Measurements from ENCODE around the gene KLLN. TPM values are rescaled to one million over a fixed set of nuclear protein-coding genes. Genes with fewer than 3 reads are reported as not detected.
"Not testable (repeated sequence)": the region's sequence is repeated elsewhere in the genome, so short reads cannot be mapped to it uniquely, and the experiment has no call there.

Gene KLLN
- total RNA-seq, 1 experiment from 2014 or later, result 1.3 TPM

DNA sequence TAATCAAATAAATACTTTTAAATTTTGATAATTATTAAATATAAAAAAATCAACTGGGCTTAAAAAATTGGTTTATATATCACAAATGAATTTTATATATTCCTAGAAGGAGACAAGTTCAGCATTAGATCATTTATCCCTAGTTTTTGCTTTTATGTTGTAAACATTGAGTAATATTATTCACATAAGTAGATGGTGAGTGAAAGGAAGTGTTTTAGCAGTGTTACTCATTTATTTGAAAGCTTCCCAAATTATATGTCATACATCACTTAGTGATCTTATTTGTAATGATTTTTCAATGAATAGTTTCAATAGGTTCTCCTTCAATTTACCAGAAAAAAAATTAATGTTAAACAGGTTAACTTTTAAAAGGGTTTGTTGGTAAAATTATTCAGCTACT, 15.8 kb downstream of the KLLN start:
- Histone ChIP-seq H3K27ac (ENCODE audit: low read length) (no peak overlapping the region), H3K36me3 (ENCODE audit: control insufficient read depth, insufficient read depth, low read length) (no peaks in the 10 kb centered on the region), H3K4me3 (ENCODE audit: low read depth in 2 of 2, low read length in 2 of 2) (no peak overlapping the region), H3K27me3 (ENCODE audit: control insufficient read depth, insufficient read depth, low read length) (no peaks in the 10 kb centered on the region), H3K4me1 (ENCODE audit: control insufficient read depth, insufficient read depth, low read length) (peaks cover 26% of the 10 kb centered on the region), H3K9me3 (ENCODE audit: control insufficient read depth, insufficient read depth, low read depth, low read length) (no peaks in the 10 kb centered on the region)
- ATAC-seq, result no peak
- no peak for TF ChIP-seq SIN3A (IDR thresholded peaks at IDR 0.05; ENCODE audit: borderline replicate concordance, insufficient read depth, low read depth, low read length)
- TF ChIP-seq, protein P1, sequence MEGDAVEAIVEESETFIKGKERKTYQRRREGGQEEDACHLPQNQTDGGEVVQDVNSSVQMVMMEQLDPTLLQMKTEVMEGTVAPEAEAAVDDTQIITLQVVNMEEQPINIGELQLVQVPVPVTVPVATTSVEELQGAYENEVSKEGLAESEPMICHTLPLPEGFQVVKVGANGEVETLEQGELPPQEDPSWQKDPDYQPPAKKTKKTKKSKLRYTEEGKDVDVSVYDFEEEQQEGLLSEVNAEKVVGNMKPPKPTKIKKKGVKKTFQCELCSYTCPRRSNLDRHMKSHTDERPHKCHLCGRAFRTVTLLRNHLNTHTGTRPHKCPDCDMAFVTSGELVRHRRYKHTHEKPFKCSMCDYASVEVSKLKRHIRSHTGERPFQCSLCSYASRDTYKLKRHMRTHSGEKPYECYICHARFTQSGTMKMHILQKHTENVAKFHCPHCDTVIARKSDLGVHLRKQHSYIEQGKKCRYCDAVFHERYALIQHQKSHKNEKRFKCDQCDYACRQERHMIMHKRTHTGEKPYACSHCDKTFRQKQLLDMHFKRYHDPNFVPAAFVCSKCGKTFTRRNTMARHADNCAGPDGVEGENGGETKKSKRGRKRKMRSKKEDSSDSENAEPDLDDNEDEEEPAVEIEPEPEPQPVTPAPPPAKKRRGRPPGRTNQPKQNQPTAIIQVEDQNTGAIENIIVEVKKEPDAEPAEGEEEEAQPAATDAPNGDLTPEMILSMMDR (IDR thresholded peaks at IDR 0.05), result no peak
- no peak for TF ChIP-seq TCF7L2 (IDR thresholded peaks at IDR 0.05; ENCODE audit: low read depth, low read length)
- TF ChIP-seq, protein P2, sequence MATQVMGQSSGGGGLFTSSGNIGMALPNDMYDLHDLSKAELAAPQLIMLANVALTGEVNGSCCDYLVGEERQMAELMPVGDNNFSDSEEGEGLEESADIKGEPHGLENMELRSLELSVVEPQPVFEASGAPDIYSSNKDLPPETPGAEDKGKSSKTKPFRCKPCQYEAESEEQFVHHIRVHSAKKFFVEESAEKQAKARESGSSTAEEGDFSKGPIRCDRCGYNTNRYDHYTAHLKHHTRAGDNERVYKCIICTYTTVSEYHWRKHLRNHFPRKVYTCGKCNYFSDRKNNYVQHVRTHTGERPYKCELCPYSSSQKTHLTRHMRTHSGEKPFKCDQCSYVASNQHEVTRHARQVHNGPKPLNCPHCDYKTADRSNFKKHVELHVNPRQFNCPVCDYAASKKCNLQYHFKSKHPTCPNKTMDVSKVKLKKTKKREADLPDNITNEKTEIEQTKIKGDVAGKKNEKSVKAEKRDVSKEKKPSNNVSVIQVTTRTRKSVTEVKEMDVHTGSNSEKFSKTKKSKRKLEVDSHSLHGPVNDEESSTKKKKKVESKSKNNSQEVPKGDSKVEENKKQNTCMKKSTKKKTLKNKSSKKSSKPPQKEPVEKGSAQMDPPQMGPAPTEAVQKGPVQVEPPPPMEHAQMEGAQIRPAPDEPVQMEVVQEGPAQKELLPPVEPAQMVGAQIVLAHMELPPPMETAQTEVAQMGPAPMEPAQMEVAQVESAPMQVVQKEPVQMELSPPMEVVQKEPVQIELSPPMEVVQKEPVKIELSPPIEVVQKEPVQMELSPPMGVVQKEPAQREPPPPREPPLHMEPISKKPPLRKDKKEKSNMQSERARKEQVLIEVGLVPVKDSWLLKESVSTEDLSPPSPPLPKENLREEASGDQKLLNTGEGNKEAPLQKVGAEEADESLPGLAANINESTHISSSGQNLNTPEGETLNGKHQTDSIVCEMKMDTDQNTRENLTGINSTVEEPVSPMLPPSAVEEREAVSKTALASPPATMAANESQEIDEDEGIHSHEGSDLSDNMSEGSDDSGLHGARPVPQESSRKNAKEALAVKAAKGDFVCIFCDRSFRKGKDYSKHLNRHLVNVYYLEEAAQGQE (IDR thresholded peaks at IDR 0.05; ENCODE audit: insufficient read depth in 1 of 2, low read depth in 2 of 2, low read length in 1 of 2), result no peak
- no peak for TF ChIP-seq POLR2AphosphoS5 (IDR thresholded peaks at IDR 0.05; ENCODE audit: low read depth, low read length)
- ChIA-PET POLR2A (no interaction called here), CTCF (no interaction called here)
- no peak for DNase-seq (ENCODE audit: low read depth, low spot score)
- in situ Hi-C loops (cut with HindIII; ENCODE audit: low pct_unique_long_range_greater_than_20kb, low sequenced_read_pairs) (no loop called here), intact Hi-C loops (cut with micrococcal nuclease; ENCODE audit: unreplicated experiment) (no loop called here)
- no TSS peak for BruUV-seq (replicated peaks)

DNA sequence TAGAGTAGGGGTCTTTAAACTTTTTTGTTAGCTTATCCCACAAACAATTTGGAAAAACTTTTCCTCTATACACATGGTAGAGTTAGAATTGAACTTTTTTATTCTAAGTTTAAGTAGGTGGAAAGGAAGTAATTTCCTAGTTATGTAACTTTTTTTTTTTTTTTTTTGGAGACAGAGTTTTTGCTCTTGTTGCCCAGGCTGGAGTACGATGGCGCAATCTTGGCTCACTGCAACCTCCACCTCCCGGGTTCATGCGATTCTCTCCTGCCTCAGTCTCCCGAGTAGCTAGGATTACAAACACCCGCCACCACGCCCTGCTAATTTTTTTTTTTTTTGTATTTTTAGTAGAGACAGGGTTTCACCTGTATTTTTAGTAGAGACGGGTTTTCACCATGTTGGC, 16.6 kb downstream of the KLLN start:
- H3K27ac ChIP-seq (ENCODE audit: low read length); in situ Hi-C loops (cut with HindIII; ENCODE audit: low pct_unique_long_range_greater_than_20kb, low sequenced_read_pairs); H3K4me3 ChIP-seq (ENCODE audit: low read depth in 2 of 2, low read length in 2 of 2); H3K27me3 ChIP-seq (ENCODE audit: control insufficient read depth, insufficient read depth, low read length); DNase-seq (ENCODE audit: low read depth, low spot score); intact Hi-C loops (cut with micrococcal nuclease; ENCODE audit: unreplicated experiment); CTCF ChIA-PET; H3K9me3 ChIP-seq (ENCODE audit: control insufficient read depth, insufficient read depth, low read depth, low read length); ATAC-seq; BruUV-seq (replicated peaks); H3K36me3 ChIP-seq (ENCODE audit: control insufficient read depth, insufficient read depth, low read length): not testable (repeated sequence)
- H3K4me1 ChIP-seq (ENCODE audit: control insufficient read depth, insufficient read depth, low read length), result peaks cover 31% of the 10 kb centered on the region
- POLR2A ChIA-PET, result interaction anchor here (0.6 kb wide), 1 partner anchor 1635 kb away, joined by 3 read pairs; no protein-coding TSS in a partner anchor

DNA sequence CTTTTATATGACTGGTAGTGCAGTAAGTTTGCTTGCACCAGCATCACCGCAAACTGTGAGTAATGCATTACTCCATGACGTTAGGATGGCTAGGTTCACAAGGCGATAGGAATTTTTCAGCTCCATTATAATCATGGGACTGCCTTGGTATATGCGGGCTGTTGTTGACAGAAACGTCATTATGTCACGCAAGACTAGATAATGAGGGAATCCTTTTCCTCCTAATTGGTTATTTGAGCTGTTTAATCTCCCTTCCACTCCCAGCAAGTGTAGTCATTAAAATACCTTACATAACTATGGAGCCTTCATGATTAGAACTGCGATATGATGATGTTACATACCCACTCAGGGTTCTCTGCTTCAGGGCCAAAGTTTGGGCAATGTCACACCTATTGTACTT, 17.3 kb downstream of the KLLN start:
- ChIA-PET POLR2A (interaction anchor here (0.5 to 0.6 kb wide), 3 partner anchors 989 to 1634 kb away, joined by 3 to 9 read pairs (median 4); no protein-coding TSS in a partner anchor), CTCF (no interaction called here)
- Histone ChIP-seq H3K27ac (ENCODE audit: low read length) (peak overlapping the region; percentile 72), H3K4me3 (ENCODE audit: low read depth in 2 of 2, low read length in 2 of 2) (0 out of 4 replicates have a peak overlapping the region, but pooled peaks of 1 of the 2 experiments have one; percentile 1), H3K9me3 (ENCODE audit: control insufficient read depth, insufficient read depth, low read depth, low read length) (no peaks in the 10 kb centered on the region), H3K27me3 (ENCODE audit: control insufficient read depth, insufficient read depth, low read length) (no peaks in the 10 kb centered on the region), H3K4me1 (ENCODE audit: control insufficient read depth, insufficient read depth, low read length) (peaks cover 31% of the 10 kb centered on the region), H3K36me3 (ENCODE audit: control insufficient read depth, insufficient read depth, low read length) (no peaks in the 10 kb centered on the region)
- TF ChIP-seq, protein P2 (IDR thresholded peaks at IDR 0.05; ENCODE audit: insufficient read depth in 1 of 2, low read depth in 2 of 2, low read length in 1 of 2), result no peak
- TF ChIP-seq TCF7L2 (IDR thresholded peaks at IDR 0.05; ENCODE audit: low read depth, low read length), result peak; percentile 46; the same call in 1 of the 2 replicates
- DNase-seq (ENCODE audit: low read depth, low spot score) (peak; percentile 81), ATAC-seq (peak; percentile 84)
- no TSS peak for BruUV-seq (replicated peaks)
- in situ Hi-C loops (cut with HindIII; ENCODE audit: low pct_unique_long_range_greater_than_20kb, low sequenced_read_pairs) (no loop called here), intact Hi-C loops (cut with micrococcal nuclease; ENCODE audit: unreplicated experiment) (no loop called here)
